SK-N-DZ (cell line): ENCODE measurements around the gene FBXO36.

Experiments
- DNase-seq: peaks from one replicate; pipeline ENCODE4 v3.0.0-alpha.2; 2015; ENCODE audit warnings: low spot score
- small RNA-seq, 2 experiments: library from RNA; depleted of rRNA; stranded (forward); fragments of <200 nt; gene quantifications; one replicate each; pipeline ENCODE3, GENCODE V24; 2014

The FBXO36 gene

DNA sequence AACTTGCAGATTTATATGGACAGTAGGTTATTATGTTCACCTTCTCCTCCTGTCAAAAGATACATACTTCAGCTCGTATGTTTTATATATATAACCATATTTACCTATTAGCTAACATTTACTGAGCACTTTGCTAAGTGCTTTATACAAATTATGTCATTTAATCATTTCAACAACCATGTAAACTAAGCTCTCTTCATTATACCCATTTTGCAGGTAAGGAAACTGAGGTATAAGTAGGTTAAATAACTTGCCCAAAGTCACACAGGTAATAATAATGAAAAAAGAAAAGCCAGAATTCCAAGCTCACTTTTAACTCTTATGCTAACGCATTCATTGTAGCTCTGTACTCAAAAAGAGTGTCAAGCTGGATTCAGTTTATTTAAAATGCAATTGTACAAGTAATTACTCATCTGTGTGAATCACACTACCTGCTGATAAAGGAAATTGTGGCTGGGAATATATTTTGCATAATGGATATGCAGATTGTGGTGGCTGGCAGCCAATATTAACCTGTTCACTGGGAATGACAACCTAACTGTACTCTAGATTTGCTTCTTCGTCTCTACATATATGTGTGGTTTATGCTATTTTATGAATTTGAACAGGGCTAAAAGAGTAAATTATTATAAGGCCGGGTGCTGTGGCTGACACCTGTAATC, 125.8 kb downstream of the FBXO36 start:
- DNase-seq: no peak

GRCh38 chr2:230050136-230050535, 127.8 kb downstream of the FBXO36 start:
- no peak for DNase-seq

DNA sequence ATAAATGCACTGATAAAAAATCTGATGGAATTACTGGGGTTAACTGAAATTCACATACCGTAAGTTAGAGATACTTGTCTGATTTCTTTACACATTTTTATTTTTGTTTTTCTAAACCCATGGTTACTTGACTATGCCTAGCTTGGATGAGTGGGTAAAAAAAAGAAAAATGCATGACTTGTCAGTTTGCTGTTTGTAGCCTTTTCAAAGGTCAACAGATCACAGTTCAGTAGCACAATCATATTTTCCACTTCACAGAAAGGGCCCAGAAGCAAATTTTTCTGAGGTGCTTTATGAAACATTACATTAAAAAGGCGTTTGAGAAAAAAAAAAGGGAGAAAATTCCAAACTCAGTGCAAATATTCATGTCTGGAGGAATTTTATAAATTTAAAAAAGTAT, 130.0 kb downstream of the FBXO36 start:
- no peak for DNase-seq

GRCh38 chr2:230053753-230054478, 131.6 kb downstream of the FBXO36 start:
- DNase-seq: no peak

- no peak for DNase-seq
Observed at GRCh38 chr2:230060672-230061293, 138.5 kb downstream of the FBXO36 start.

Small RNA genes within 50 kb of the gene (small RNA-seq; reads per million reads assigned to genes)
- gene RNU6-1027P (0 reads per million in 2 experiments), gene RNU6-613P (0 reads per million in 2 experiments), gene RNU6-964P (0 reads per million in 2 experiments), gene RNY4P19 (0 to 0.62 reads per million in 2 experiments)
